Neural progenitor cell (in vitro differentiated cells): ENCODE results near the gene KRTAP5-1.

Experiments used
- CTCF ChIP-seq: fragments of 200-600 bp; sonication (generic); IDR thresholded peaks from 2 replicates; pipeline ENCODE4 v1.5.1; 2017; ENCODE audit warnings: antibody characterized with exemption, mild to moderate bottlenecking
- EZH2 ChIP-seq: fragments of 200-600 bp; sonication (generic); IDR thresholded peaks from 2 replicates; pipeline ENCODE4 v1.6.1; 2017; ENCODE audit warnings: antibody characterized with exemption, mild to moderate bottlenecking, moderate library complexity

- TF ChIP-seq CTCF (no peak), EZH2 (no peak)
These were observed 14.6 kb downstream of the KRTAP5-1 start for GRCh38 chr11:1570531-1570895.
